CD4-positive, alpha-beta T cell treated with Interleukin-1 beta for 1 hour (primary cell): ENCODE measurements around the gene GAST.
"Not testable (repeated sequence)": the region's sequence is repeated elsewhere in the genome, so short reads cannot be mapped to it uniquely, and the experiment has no call there.

Experiments used
- DNase-seq, 2 donors: peaks; one replicate each; pipeline ENCODE4 v3.0.0-alpha.2; 2020 to 2022

GAST gene, protein sequence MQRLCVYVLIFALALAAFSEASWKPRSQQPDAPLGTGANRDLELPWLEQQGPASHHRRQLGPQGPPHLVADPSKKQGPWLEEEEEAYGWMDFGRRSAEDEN

GRCh38 chr17:41711669-41712400 is at the start of gene GAST:
Gene GAST (plus strand): TSS chr17:41712331. CDS start chr17:41715437, 3,106 bp downstream.
- DNase-seq = no peak

DNA sequence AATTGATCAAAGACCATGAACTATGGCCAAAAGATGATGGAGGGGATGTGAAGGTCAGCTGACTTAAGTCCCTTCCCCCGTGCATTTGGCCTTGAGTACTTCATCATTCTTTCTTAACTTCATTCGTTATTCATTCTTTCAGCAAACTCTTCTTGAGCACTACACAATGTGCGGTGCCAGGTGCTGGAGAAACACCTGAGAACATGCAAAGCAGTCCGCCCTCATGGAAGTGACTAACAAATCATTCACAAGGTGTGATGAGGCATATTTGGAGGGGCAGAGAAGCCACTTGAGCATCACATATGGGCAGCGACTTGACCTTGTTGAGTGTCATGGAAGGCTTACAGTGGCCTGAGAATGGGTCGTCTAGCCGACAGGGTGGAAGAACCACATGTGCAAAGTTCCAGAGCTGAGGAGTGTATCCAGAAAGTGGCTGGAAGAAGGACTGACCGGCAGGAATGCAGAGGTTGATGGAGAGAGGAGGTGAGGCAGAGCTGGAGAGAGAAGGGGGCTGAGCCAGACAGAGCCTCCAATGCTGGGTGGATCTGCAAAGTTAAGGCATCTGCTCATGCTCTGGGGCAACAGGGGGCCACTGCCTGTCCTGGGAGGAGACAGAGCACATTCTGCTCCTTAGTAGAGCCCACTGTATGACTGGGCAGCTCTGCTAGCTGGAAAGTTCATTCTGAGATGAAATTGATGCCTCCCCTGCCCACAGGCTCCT is 48.5 kb upstream of the GAST start:
- DNase-seq = no peak

DNA sequence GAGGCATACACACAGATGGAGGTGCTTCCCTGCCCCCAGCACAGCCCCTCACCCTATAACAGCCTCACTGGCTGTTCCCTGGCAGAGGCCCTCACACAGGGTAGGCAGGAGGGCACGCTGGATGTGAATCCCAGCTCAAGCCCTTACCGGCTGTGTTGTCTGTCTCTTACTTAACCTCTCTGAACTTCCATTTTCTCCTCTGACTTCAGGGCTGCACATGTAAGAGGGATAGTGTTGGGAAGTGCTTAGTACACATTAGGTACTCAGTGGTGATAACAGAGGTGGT is 48.0 kb upstream of the GAST start:
- no peak for DNase-seq

DNA sequence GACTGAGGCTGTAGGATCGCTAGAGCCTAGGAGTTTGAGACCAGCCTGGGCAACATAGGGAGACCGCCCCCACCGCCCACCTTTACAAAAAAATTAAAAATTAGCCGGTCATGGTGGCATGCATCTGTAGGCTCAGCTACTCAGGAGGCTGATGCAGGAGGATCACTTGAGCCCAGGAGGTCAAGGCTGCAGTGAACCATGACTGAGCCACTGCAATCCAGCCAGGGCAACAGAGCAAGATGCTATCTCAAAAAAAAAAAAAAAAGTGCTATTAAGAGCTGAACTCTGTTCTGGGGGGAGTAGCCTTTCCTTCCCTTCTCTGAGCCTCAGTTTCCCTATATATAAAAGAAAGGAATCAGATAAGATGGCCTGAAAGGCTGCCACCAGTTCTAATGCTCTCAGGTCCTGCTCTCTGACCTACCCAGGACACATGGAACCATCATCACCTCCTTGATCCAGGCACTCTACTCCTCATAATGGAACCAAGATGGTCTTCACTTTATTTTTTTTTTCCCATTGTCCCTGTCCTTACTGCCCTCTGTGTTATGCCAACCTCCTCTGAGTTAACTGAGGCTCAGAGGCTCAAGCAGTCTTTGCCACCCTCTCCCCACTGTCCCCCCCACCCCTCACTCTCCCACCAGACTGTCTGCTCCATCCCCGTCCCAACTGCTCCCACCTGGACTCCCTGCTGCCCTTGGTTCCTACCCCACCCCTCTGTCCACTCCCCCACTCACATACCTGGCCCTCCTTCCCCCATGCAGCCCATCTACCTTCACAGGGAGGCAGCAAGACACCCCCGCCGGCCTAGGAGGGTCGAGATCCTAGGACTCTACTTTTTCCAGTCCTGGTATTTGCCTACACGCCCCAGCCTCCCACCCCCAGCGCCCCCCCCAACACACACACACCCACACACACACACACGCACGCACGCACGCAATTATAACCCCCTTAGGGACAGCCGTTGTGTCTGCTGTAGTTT is 47.3 kb upstream of the GAST start:
- no peak for DNase-seq

GRCh38 chr17:41665566-41666236 is 46.4 kb upstream of the GAST start:
- peak; percentile 92 to 93 for DNase-seq

- DNase-seq = peak; percentile 91
Observed at GRCh38 chr17:41666237-41666641, 45.9 kb upstream of the GAST start.

DNA sequence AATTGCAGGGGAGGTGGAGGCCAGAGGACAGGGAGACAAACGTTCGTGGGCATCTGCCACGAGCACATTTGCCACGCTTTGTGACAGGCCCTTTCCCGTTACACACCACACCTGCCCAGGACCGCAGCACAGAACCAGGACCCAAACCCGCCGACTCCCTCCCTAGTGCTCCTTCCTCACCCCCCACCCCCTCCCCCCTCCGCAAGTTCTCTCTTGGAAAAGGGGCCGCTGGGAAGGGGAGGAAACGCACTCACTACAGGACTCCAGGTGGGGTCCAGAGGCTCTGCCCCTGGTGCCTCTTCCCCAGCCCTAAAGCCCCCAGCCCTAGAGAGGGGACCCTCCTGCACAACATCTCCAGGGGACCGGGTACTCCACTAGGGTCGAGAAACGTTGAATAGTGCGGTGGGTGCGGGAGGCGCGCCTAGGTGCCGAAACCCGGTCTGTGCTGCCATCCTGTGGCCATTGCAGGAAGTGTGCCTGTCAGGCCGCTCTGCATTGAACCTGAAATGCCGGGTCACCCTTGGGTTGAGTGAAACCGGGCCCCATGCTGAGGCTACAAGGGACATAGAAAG is 45.3 kb upstream of the GAST start:
- DNase-seq = peak; percentile 87 to 90

GRCh38 chr17:41667280-41668041 is 44.7 kb upstream of the GAST start:
- no peak for DNase-seq

GRCh38 chr17:41672153-41672552 is 40.0 kb upstream of the GAST start:
- no peak for DNase-seq

DNA sequence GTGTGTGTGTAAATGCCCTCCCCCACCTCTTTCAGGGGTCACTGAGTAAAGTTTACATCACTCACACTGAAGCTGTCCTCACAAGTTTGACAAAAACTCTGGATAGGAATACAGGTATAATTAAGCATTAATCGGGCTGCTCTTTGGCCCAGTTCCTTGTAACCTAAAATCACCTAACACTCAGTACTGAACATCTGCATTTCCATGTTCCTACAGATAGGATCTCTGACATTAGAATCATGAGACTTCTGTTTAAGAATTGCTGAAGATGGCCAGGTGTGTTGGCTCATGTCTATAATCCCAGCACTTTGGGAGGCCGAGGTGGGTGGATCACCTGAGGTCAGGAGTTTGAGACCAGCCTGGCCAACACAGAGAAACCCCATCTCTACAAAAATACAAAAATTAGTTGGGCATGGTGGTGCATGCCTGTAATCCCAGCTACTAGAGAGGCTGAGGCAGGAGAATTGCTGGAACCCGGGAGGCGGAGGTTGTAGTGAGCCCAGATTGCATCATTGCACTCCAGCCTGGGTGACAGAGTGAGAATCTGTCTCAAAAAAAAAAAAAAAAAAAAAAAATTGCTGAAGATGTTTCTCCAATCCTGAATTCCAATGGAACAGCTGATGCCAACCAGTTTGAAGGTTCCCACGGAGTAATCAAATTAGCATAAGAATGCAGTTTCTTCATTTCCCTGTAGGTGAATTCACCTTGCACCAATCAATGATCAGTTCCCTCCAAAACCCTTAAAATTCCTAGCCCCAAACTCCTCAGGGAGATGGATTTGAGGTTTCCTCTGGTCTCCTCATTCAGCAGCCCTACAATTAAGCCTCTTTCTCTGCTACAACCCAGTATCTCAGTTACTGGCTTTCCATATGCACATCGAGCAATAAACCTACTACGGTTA is 36.7 kb upstream of the GAST start:
- DNase-seq = not testable (repeated sequence)

DNA sequence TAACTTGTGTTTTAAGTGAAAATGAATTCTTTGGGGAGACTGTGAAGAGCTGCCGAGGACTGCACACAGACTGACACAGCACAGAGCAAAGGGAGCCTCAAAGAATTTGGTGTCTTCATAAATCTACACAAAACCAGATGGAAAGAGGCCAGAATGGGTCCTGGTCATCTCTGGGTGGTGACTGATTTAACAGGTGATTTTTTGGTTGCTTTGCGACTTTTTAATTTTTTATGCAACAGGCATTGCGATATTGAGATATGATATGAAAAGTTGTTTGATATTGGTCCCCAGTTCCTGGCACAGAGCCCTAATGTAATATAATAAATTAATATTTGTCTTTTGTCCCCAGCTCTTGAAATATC is 36.1 kb upstream of the GAST start:
- no peak for DNase-seq

GRCh38 chr17:41678411-41678906 is 33.7 kb upstream of the GAST start:
- DNase-seq = no peak

GRCh38 chr17:41678907-41679739 is 33.0 kb upstream of the GAST start:
- DNase-seq = peak; percentile 72 to 87

DNA sequence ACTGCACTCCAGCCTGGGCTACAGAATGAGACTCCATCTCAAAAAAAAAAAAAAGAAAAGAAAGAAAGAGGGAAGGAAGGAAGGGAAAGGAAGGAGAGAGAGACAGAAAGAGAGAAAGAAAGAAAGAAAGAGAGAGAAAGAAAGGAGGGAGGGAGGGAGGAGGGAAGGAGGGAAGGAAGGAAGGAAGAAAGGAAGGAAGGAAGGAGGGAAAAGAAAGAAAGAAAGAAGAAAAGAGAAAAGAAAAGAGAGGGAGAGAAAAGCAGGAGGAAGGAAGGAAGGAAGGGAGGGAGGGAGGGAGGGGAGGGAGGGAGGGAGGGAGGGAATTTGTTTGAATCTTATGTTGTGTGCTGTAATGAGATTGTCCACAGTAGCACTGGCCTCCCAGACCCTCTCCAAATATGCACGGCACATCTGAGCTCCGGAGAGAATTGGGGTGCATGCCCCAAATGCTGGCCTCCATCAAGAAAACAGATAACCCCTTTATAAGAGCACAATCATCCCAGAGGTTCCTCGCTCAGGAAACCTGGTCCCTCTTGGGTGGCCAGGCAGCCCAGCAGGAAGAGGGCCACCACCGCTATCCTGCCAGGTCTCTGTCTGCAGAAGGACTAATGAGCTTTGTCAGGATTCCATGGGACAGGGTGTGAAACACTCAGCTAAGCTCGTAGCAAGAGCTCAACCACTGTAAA is 32.2 kb upstream of the GAST start:
- no peak for DNase-seq

- no peak for DNase-seq
Observed at GRCh38 chr17:41680426-41681040, 31.6 kb upstream of the GAST start.

GRCh38 chr17:41681776-41682175 is 30.4 kb upstream of the GAST start:
- no peak for DNase-seq

- no peak for DNase-seq
Observed at GRCh38 chr17:41682631-41683030, 29.5 kb upstream of the GAST start.

DNA sequence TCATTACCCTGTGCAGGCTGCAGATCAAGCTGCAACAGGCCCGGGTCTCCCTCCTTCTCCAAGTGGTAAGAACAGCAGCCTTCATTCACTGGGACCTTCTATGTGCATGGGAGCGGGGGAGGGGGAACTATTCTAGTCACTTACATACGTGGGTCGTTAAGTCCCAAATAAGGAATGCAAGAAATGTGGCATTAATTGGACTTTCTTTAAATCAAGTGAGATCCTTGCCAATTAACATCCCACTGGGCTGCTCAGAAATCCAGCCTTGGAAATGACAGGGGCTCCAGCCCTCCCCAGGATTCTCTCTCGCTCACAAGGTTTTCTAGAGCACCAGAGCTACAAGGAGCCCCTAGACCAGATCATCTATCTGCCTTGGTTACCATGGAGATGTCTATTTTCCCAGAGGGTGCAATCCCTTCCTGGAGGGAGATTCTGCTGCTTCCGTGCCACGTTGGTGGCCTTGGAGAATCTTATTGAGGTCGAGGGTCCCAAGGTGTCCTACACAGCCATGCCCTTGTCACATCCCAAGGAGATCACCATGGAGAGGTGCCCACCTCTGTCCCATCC is 28.6 kb upstream of the GAST start:
- DNase-seq = no peak
